Left ventricle myocardium superior (tissue), 1 donor: ENCODE measurements around the gene SHC1. TPM values are rescaled to one million over a fixed set of nuclear protein-coding genes. Genes with fewer than 3 reads are reported as not detected.
"Not testable (repeated sequence)": the region's sequence is repeated elsewhere in the genome, so short reads cannot be mapped to it uniquely, and the experiment has no call there.

Experiments used
- ATAC-seq: fragments of 200-7000 bp; cut with Tn5 transposase; one replicate; pipeline ENCODE4 v1.9.1; 2020; ENCODE audit warnings: mild to moderate bottlenecking, moderate library complexity
- DNase-seq: peaks from one replicate; pipeline ENCODE4 v3.0.0-alpha.2; 2020
- intact Hi-C: fragments of 100-400 bp; cut with micrococcal nuclease; formaldehyde crosslinking; loops from one replicate; pipeline ENCODE4 v1.11.0; 2022
- total RNA-seq: library from RNA; stranded (reverse); fragmentation: NEBNext Ultra II Directional; extraction: Animal tissue kit (Norgen Biotek cat#: 25700); gene quantifications from one replicate; pipeline ENCODE4 v1.2.1, GENCODE V29; 2021
- donor health status: DM: no; HTN: yes; CAD: no; lungs with severe emphysema.

Gene SHC1
- total RNA-seq, 1 donor from 2014 or later, result 62.1 TPM

- DNase-seq, result peak; percentile 93
- peak; percentile 100 for ATAC-seq
Measured at GRCh38 chr1:154982897-154983648, 12.5 kb upstream of the SHC1 start, which contains the start of gene FLAD1. TSS of gene FLAD1 (plus strand) at chr1:154983344. CDS start at chr1:154983695, 351 bp downstream.

GRCh38 chr1:154982341-154982740, 11.8 kb upstream of the SHC1 start:
- intact Hi-C loops, result no loop called here
- no peak for DNase-seq
- ATAC-seq, result no peak

More at GRCh38 chr1:154982897-154983648, 12.5 kb upstream of the SHC1 start, which contains the start of gene FLAD1:
- intact Hi-C loops, result no loop called here

- intact Hi-C loops, result no loop called here
- DNase-seq (no peak), ATAC-seq (no peak)
Measured at GRCh38 chr1:154978360-154978759, 7.8 kb upstream of the SHC1 start.

- intact Hi-C loops, result not testable (repeated sequence)
Measured at GRCh38 chr1:154977762-154978161, 7.2 kb upstream of the SHC1 start.

GRCh38 chr1:154975409-154976059, 5.0 kb upstream of the SHC1 start:
- intact Hi-C loops, result no loop called here
- no peak for ATAC-seq
- peak; percentile 64 for DNase-seq

More at GRCh38 chr1:154977762-154978161, 7.2 kb upstream of the SHC1 start:
- not testable (repeated sequence) for ATAC-seq, DNase-seq

- intact Hi-C loops, result no loop called here
- ATAC-seq (peak; percentile 67), DNase-seq (peak; percentile 94)
Measured at GRCh38 chr1:154974808-154975408, 4.4 kb upstream of the SHC1 start.

- intact Hi-C loops, result no loop called here
- peak; percentile 87 for ATAC-seq
- peak; percentile 98 for DNase-seq
Measured at GRCh38 chr1:154974102-154974807, 3.7 kb upstream of the SHC1 start, which contains the start of gene CKS1B. TSS of gene CKS1B (plus strand) at chr1:154974681. CDS start at chr1:154974746, 65 bp downstream.

- intact Hi-C loops, result no loop called here
- ATAC-seq, result peak; percentile 55
- peak; percentile 95 for DNase-seq
Measured at GRCh38 chr1:154973344-154974101, 3.0 kb upstream of the SHC1 start.

GRCh38 chr1:154972517-154973343, 2.2 kb upstream of the SHC1 start:
- DNase-seq (peak; percentile 53), ATAC-seq (no peak)
- intact Hi-C loops, result no loop called here

- ATAC-seq (no peak), DNase-seq (no peak)
- intact Hi-C loops, result no loop called here
Measured at GRCh38 chr1:154972213-154972516, 1.6 kb upstream of the SHC1 start.

GRCh38 chr1:154971341-154971998, 923 bp upstream of the SHC1 start:
- DNase-seq, result no peak
- no peak for ATAC-seq
- intact Hi-C loops, result no loop called here

- intact Hi-C loops, result no loop called here
- no peak for ATAC-seq
- peak; percentile 47 for DNase-seq
Measured at GRCh38 chr1:154969860-154970452, 591 bp downstream of the SHC1 start.

- DNase-seq (no peak), ATAC-seq (no peak)
- intact Hi-C loops, result no loop called here
Measured at GRCh38 chr1:154969246-154969645, 1.3 kb downstream of the SHC1 start.

- ATAC-seq (no peak), DNase-seq (no peak)
- intact Hi-C loops, result no loop called here
Measured at GRCh38 chr1:154968731-154969130, 1.8 kb downstream of the SHC1 start.

- ATAC-seq (no peak), DNase-seq (peak; percentile 15)
- intact Hi-C loops, result no loop called here
Measured at GRCh38 chr1:154967331-154967950, 3.1 kb downstream of the SHC1 start.

GRCh38 chr1:154966111-154966510, 4.4 kb downstream of the SHC1 start:
- ATAC-seq (no peak), DNase-seq (no peak)
- intact Hi-C loops, result no loop called here

GRCh38 chr1:154964359-154964758, 6.2 kb downstream of the SHC1 start:
- DNase-seq (peak; percentile 15), ATAC-seq (no peak)
- intact Hi-C loops, result no loop called here
